Heart left ventricle (tissue), 16 donors: ENCODE results near the gene SLC9B2. TPM values are rescaled to one million over a fixed set of nuclear protein-coding genes. Genes with fewer than 3 reads are reported as not detected.

ENCODE experiments used
- ATAC-seq, 4 donors: fragments of 200-7000 bp; cut with Tn5 transposase; one replicate each; pipeline ENCODE4 v1.9.1; 2020 to 2022; ENCODE audit warnings: moderate library complexity in 4 of 4, mild to moderate bottlenecking in 3 of 4, moderate number of reproducible peaks in 1 of 4
- DNase-seq, 5 donors: peaks; one replicate each; pipeline ENCODE4 v3.0.0-alpha.2; 2020
- H3K27ac ChIP-seq, 12 donors: fragments of 200-600 bp; sonication (generic) in 4 of 12; one replicate each; pipeline versions ENCODE4 v1.5.0 to v1.8.0; 2016 to 2022; ENCODE audit warnings: mild to moderate bottlenecking in 2 of 12
- H3K27me3 ChIP-seq, 9 donors: fragments of 200-600 bp; sonication (generic) in 2 of 9; one replicate each; pipeline versions ENCODE4 v1.5.1 to v1.8.0; 2016 to 2022; ENCODE audit warnings: mild to moderate bottlenecking in 3 of 9
- H3K36me3 ChIP-seq, 9 donors: fragments of 200-600 bp; sonication (generic) in 2 of 9; one replicate each; pipeline versions ENCODE4 v1.5.0 to v1.8.0; 2018 to 2022; ENCODE audit warnings: mild to moderate bottlenecking in 2 of 9
- H3K4me1 ChIP-seq, 12 donors: fragments of 200-600 bp; sonication (generic) in 4 of 12; one replicate each; pipeline versions ENCODE4 v1.5.0 to v1.8.0; 2016 to 2022; ENCODE audit warnings: mild to moderate bottlenecking in 3 of 12
- H3K4me3 ChIP-seq, 12 donors: fragments of 200-600 bp; sonication (generic) in 4 of 12; one replicate each; pipeline versions ENCODE4 v1.5.0 to v1.8.0; 2017 to 2022; ENCODE audit warnings: mild to moderate bottlenecking in 9 of 12, moderate library complexity in 4 of 12
- H3K9me3 ChIP-seq, 12 donors: fragments of 200-600 bp; sonication (generic) in 4 of 12; one replicate each; pipeline versions ENCODE4 v1.5.0 to v1.8.0; 2016 to 2022; ENCODE audit warnings: mild to moderate bottlenecking in 1 of 12
- CTCF ChIP-seq, 12 donors: fragments of 200-600 bp; sonication (generic) in 4 of 12; IDR thresholded peaks; one replicate each; pipeline versions ENCODE4 v1.5.0 to v1.8.0; 2018 to 2022; ENCODE audit warnings: antibody characterized with exemption in 12 of 12, mild to moderate bottlenecking in 5 of 12
- POLR2A ChIP-seq, 2 donors: fragments of 450-650 bp; IDR thresholded peaks; one replicate each; pipeline ENCODE4 v1.6.1; 2017; ENCODE audit warnings: antibody characterized with exemption in 2 of 2, mild to moderate bottlenecking in 2 of 2, moderate library complexity in 2 of 2
- WGBS, 4 donors: extraction: QIAGEN DNeasy Blood & Tissue Kit in 2 of 4; methylation state at CpG; one replicate each; pipeline versions ENCODE4 v1.1.5 to v1.1.7; 2013 to 2018; 5-methylcytosine and 5-hydroxymethylcytosine counted together
- intact Hi-C, 10 donors: fragments of 100-400 bp; cut with DNase I; formaldehyde crosslinking; loops; one replicate each; pipeline versions ENCODE4 v1.11.1 to v1.14.2; 2022
- polyA plus RNA-seq, 2 donors: library from polyadenylated mRNA; stranded (reverse); fragments of 200-250 nt; gene quantifications; one replicate each; pipeline ENCODE4 v1.2.3, GENCODE V29; 2013
- total RNA-seq, 9 donors: library from RNA; depleted of rRNA in 2 of 9; stranded (reverse); fragments of >200 nt in 2 of 9; fragmentation: NEBNext Ultra II Directional in 3 of 9; extraction: Animal tissue kit (Norgen Biotek cat#: 25700) in 3 of 9; gene quantifications; one replicate each; pipeline versions ENCODE4 v1.1.0 to v1.2.4, GENCODE V29; 2016 to 2023
- donor health status: ischemic (EF 13 %, LVEDD 7.1; RV severe dilation, severe dysfunction).
- donor health status: healthy with polysubstance abuse.
- donor health status: DM: no; HTN: yes; CAD: no.
- donor health status: DM: no; HTN: no; CAD: no.
- donor health status: ischemic (EF 25% LVEDD 6.9; RV normal size, moderate dysfunction).
- donor health status: ischemic (EF 25% LVEDD 5.7; RV mildly dilated, moderate dysfunction).
- donor health status: healthy.
- donor health status: DM: yes; HTN: yes; CAD: no.
- donor health status: ischemic (EF 35%, LVEDD 5.7; RV mildly dilated, moderate dysfunction).
- donor health status: nonischemic (EF 11% LVEDD 7.7; RV severe dilation, severe dysfunction).
- donor health status: DM: yes; HTN: yes; CAD: no.
- donor health status: PGD.
- donor health status: ischemic (EF 29% LVEDD 5.4; RV normal size, mild dysfunction).
- donor health status: nonischemic (EF 23%, LVEDD 6.1; RV moderate dilation, normal function).

SLC9B2 gene
- total and polyA plus RNA-seq, 11 donors, result 1.4 to 7.1 (median 4.6) TPM

- 7 to 16% (median 11%) methylated on average over 4 of the region's 4 CpGs for WGBS, 4 donors
- Histone ChIP-seq H3K9me3 (no peaks in the 10 kb centered on the region), H3K4me1 (peaks cover 0 to 32% (median 10%) of the 10 kb centered on the region in 12 donors), H3K4me3 (peak overlapping the region; percentile 41 to 68 (median 56)), H3K27ac (peak overlapping the region; percentile 31 to 77 (median 62)), H3K27me3 (no peaks in the 10 kb centered on the region), H3K36me3 (peaks cover 0 to 13% (median 3%) of the 10 kb centered on the region in 9 donors)
- no peak for DNase-seq
- TF ChIP-seq POLR2A (IDR thresholded peaks at IDR 0.05) (no peak), CTCF (IDR thresholded peaks at IDR 0.05) (no peak)
- intact Hi-C loops, result loop anchor here (2.0 to 10.0 kb wide), 15 partner anchors 52 to 664 kb away; partner anchors contain the start of genes SLC9B1 (in 2 of the 10) and NFKB1 (in 1 of the 10)
- peak in 2 of 4 donors; percentile 35 to 42 for ATAC-seq
Measured at GRCh38 chr4:103098756-103099440, 22.3 kb upstream of the SLC9B2 start.

- WGBS, 4 donors, result 50 to 75% (median 63%) methylated on average over 9 to 10 of the region's 10 CpGs
- no peak for DNase-seq
Measured at GRCh38 chr4:103098341-103098740, 21.8 kb upstream of the SLC9B2 start.

GRCh38 chr4:103097112-103097511, 20.6 kb upstream of the SLC9B2 start:
- ATAC-seq (no peak), DNase-seq (no peak)
- 88 to 97% (median 93%) methylated on average over 2 of the region's 2 CpGs for WGBS, 4 donors
- H3K9me3 ChIP-seq, result no peaks in the 10 kb centered on the region
- no peak overlapping the region for H3K27ac ChIP-seq
- TF ChIP-seq POLR2A (IDR thresholded peaks at IDR 0.05), result no peak
- no peak for TF ChIP-seq CTCF (IDR thresholded peaks at IDR 0.05)
- peaks cover 0 to 31% (median 5%) of the 10 kb centered on the region in 9 donors for H3K36me3 ChIP-seq
- intact Hi-C loops, result loop anchor here (5.0 to 10.0 kb wide), 13 partner anchors 50 to 662 kb away; partner anchors contain the start of genes SLC9B1 (in 2 of the 10) and NFKB1 (in 1 of the 10)
- no peaks in the 10 kb centered on the region for H3K27me3 ChIP-seq
- no peak overlapping the region for H3K4me3 ChIP-seq
- peaks cover 0 to 32% (median 14%) of the 10 kb centered on the region in 12 donors for H3K4me1 ChIP-seq

More at GRCh38 chr4:103098341-103098740, 21.8 kb upstream of the SLC9B2 start:
- Histone ChIP-seq H3K36me3 (peaks cover 0 to 19% (median 5%) of the 10 kb centered on the region in 9 donors), H3K4me1 (peaks cover 0 to 32% (median 10%) of the 10 kb centered on the region in 12 donors), H3K9me3 (no peaks in the 10 kb centered on the region), H3K27me3 (no peaks in the 10 kb centered on the region), H3K27ac (peak overlapping the region in 6 of 12 donors; percentile 11 to 71 (median 50)), H3K4me3 (peak overlapping the region in 9 of 12 donors; percentile 44 to 68 (median 62))
- TF ChIP-seq CTCF (IDR thresholded peaks at IDR 0.05), result no peak
- no peak for TF ChIP-seq POLR2A (IDR thresholded peaks at IDR 0.05)
- no peak for ATAC-seq
- intact Hi-C loops, result loop anchor here (2.0 to 10.0 kb wide), 15 partner anchors 51 to 664 kb away; partner anchors contain the start of genes SLC9B1 (in 2 of the 10) and NFKB1 (in 1 of the 10)

DNA sequence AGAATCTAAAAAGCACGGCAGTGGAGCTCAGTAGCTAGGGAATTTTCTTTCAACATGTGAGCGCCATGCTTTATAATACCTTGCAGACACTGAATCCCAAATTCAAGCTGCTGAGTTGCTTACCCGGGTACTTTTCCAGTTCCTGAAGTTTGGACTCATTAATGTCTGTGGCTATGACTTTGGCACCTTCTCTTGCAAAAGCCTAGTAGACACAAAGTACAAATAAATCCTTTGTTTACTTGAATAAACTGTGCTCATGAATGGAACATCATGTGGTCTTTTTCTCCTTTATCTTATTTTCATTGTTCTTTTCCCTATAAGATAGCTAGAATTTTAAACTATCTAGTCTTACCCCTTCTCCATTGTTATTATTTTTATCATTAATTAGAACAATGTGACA, 18.5 kb upstream of the SLC9B2 start:
- WGBS, 4 donors, result 88 to 94% (median 91%) methylated on average over 3 of the region's 3 CpGs
- H3K4me1 ChIP-seq, result peaks cover 0 to 32% (median 14%) of the 10 kb centered on the region in 12 donors
- intact Hi-C loops, result loop anchor here (5.0 to 10.0 kb wide), 13 partner anchors 48 to 660 kb away; partner anchors contain the start of genes SLC9B1 (in 2 of the 10) and NFKB1 (in 1 of the 10)
- H3K36me3 ChIP-seq, result peaks cover 0 to 51% (median 22%) of the 10 kb centered on the region in 9 donors
- ATAC-seq, result no peak
- H3K27ac ChIP-seq, result no peak overlapping the region
- no peak for DNase-seq
- no peak for TF ChIP-seq POLR2A (IDR thresholded peaks at IDR 0.05)
- TF ChIP-seq CTCF (IDR thresholded peaks at IDR 0.05), result no peak
- H3K4me3 ChIP-seq, result no peak overlapping the region
- no peaks in the 10 kb centered on the region for H3K9me3 ChIP-seq
- no peaks in the 10 kb centered on the region for H3K27me3 ChIP-seq
